ENCODE measurements around the gene MALT1. TPM values are rescaled to one million over a fixed set of nuclear protein-coding genes. Genes with fewer than 3 reads are reported as not detected.

The MALT1 gene
- polyA plus RNA-seq, 3 donors: 18.3 to 24.9 (median 23.8) TPM

- Histone ChIP-seq H3K4me3 (replicated peaks in 1 of 3; ENCODE audit: low read depth in 2 of 3, low read length in 3 of 3) (no peak overlapping the region), H3K36me3 (replicated peaks in 1 of 2; ENCODE audit: control insufficient read depth in 1 of 2, insufficient read depth in 2 of 2, low read length in 2 of 2) (no peaks in the 10 kb centered on the region), H3K4me2 (replicated peaks; ENCODE audit: extremely low read depth, low read length, poor library complexity, severe bottlenecking) (no peak overlapping the region), H3K27ac (ENCODE audit: low read depth in 1 of 2, low read length in 2 of 2) (no peak overlapping the region), H3K27me3 (ENCODE audit: control insufficient read depth in 2 of 2, insufficient read depth in 2 of 2, low read length in 2 of 2) (peaks cover 0 to 28% of the 10 kb centered on the region in 2 donors), H3K9me3 (replicated peaks in 1 of 2; ENCODE audit: control insufficient read depth in 1 of 2, insufficient read depth in 1 of 2, low read length in 2 of 2) (no peaks in the 10 kb centered on the region), H4K20me1 (ENCODE audit: insufficient read depth, low read length) (no peaks in the 10 kb centered on the region), H2AFZ (ENCODE audit: insufficient read depth, low read depth, low read length, poor library complexity, severe bottlenecking) (no peak overlapping the region), H3K4me1 (ENCODE audit: control insufficient read depth in 1 of 2, insufficient read depth in 2 of 2, low read length in 2 of 2) (peaks cover 0 to 4% of the 10 kb centered on the region in 2 donors), H3K9ac (ENCODE audit: insufficient read depth, low read length, poor library complexity, severe bottlenecking) (no peak overlapping the region), H3K79me2 (ENCODE audit: insufficient read depth, low read length) (no peaks in the 10 kb centered on the region)
- Mint-ChIP-seq H3K27me3 (ENCODE audit: low read depth in 3 of 3) (peaks cover 26 to 52% (median 28%) of the 10 kb centered on the region in 3 donors), H3K4me3 (no peak overlapping the region), H3K4me1 (peaks cover 10% of the 10 kb centered on the region), H3K36me3 (no peaks in the 10 kb centered on the region), H3K9me3 (peaks cover 0 to 3% (median 0%) of the 10 kb centered on the region in 7 donors), H3K27ac (no peak overlapping the region)
- TF ChIP-seq CTCF (IDR thresholded peaks at IDR 0.05): no peak
- no peak for DNase-seq
- 100% methylated on average over 1 of the region's 8 CpGs for whole genome bisulfite sequencing (ENCODE audit: insufficient coverage)
- intact Hi-C loops (cut with micrococcal nuclease): loop anchor here (10.0 kb wide), 1 partner anchor 245 kb away; no protein-coding TSS in a partner anchor
Observed at GRCh38 chr18:58769321-58769720, 98.1 kb downstream of the MALT1 start.

GRCh38 chr18:58770601-58771000 lies 99.3 kb downstream of the MALT1 start:
- no peak for DNase-seq
- no peak overlapping the region for H3K4me2 ChIP-seq (replicated peaks; ENCODE audit: extremely low read depth, low read length, poor library complexity, severe bottlenecking)
- no peak overlapping the region for H2AFZ ChIP-seq (ENCODE audit: insufficient read depth, low read depth, low read length, poor library complexity, severe bottlenecking)
- Mint-ChIP-seq H3K9me3 (peaks cover 0 to 3% (median 0%) of the 10 kb centered on the region in 7 donors), H3K4me1 (peaks cover 10% of the 10 kb centered on the region), H3K27me3 (ENCODE audit: low read depth in 3 of 3) (peaks cover 23 to 40% (median 23%) of the 10 kb centered on the region in 3 donors), H3K4me3 (no peak overlapping the region), H3K36me3 (no peaks in the 10 kb centered on the region), H3K27ac (no peak overlapping the region)
- 0% methylated on average over 1 of the region's 1 CpG for WGBS (ENCODE audit: insufficient coverage)
- H4K20me1 ChIP-seq (ENCODE audit: insufficient read depth, low read length): no peaks in the 10 kb centered on the region
- no peak for TF ChIP-seq CTCF (IDR thresholded peaks at IDR 0.05)
- H3K27me3 ChIP-seq (ENCODE audit: control insufficient read depth in 2 of 2, insufficient read depth in 2 of 2, low read length in 2 of 2): peaks cover 0 to 28% of the 10 kb centered on the region in 2 donors
- H3K36me3 ChIP-seq (replicated peaks in 1 of 2; ENCODE audit: control insufficient read depth in 1 of 2, insufficient read depth in 2 of 2, low read length in 2 of 2): no peaks in the 10 kb centered on the region
- no peaks in the 10 kb centered on the region for H3K9me3 ChIP-seq (replicated peaks in 1 of 2; ENCODE audit: control insufficient read depth in 1 of 2, insufficient read depth in 1 of 2, low read length in 2 of 2)
- intact Hi-C loops (cut with micrococcal nuclease): no loop called here
- H3K4me3 ChIP-seq (replicated peaks in 1 of 3; ENCODE audit: low read depth in 2 of 3, low read length in 3 of 3): no peak overlapping the region
- H3K27ac ChIP-seq (ENCODE audit: low read depth in 1 of 2, low read length in 2 of 2): no peak overlapping the region
- no peak overlapping the region for H3K9ac ChIP-seq (ENCODE audit: insufficient read depth, low read length, poor library complexity, severe bottlenecking)
- no peaks in the 10 kb centered on the region for H3K79me2 ChIP-seq (ENCODE audit: insufficient read depth, low read length)
- H3K4me1 ChIP-seq (ENCODE audit: control insufficient read depth in 1 of 2, insufficient read depth in 2 of 2, low read length in 2 of 2): peaks cover 0 to 4% of the 10 kb centered on the region in 2 donors

Data from CD14-positive monocyte (primary cell).